GM23248 (cell line): Measurements from ENCODE around the gene CLCN3.

Source experiments
- EZH2 ChIP-seq: fragments of 200-600 bp; sonication (generic); IDR thresholded peaks from 2 replicates; pipeline ENCODE4 v1.6.1; 2018; ENCODE audit warnings: antibody characterized with exemption, mild to moderate bottlenecking; ENCODE audit not compliant: insufficient read depth, poor library complexity, severe bottlenecking
- EZH2phosphoT487 ChIP-seq: fragments of 200-600 bp; sonication (generic); IDR thresholded peaks from 2 replicates; pipeline ENCODE4 v1.6.1; 2018; ENCODE audit warnings: antibody characterized with exemption, moderate library complexity, mild to moderate bottlenecking, low read depth; ENCODE audit not compliant: insufficient read depth

GRCh38 chr4:169716677-169717076, 96.3 kb downstream of the CLCN3 start:
- no peak for TF ChIP-seq EZH2
- TF ChIP-seq EZH2phosphoT487, result no peak
